ENCODE data around the gene CDCP1.

CDCP1 gene

DNA sequence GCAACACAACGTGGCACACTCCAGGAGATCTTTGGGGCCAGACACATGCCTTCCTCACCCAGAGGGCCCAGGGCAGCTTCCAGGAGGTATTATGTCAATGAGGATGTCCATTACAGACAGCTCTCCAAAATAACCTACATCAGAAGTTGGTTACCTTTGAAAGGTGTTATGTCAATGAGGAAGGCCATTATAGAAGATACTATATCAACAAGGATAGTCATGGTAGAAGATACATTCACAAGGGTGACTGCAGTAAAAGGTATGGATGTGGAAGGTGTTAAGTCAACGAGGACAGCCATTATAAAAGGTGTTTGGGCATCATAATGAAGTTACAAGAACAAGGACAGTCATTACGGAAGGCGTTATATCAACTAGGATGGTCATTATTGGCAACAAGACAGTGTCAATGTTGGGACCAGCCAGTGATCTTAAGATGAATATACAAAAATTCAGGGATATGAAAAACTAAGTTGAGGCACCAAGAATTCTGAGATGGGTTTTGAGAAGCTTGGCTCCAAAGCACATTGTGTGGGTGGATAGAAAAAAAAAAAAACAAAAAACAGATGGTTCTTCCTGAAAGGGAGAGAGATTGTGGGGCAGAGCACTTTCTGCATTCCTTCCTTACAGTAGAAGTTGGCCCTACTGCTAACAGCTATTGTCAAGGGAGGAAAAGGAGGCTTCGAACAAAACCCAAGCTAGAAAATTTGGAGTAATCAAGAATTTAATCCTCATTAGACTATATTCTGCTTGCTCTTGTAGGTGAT is 11.2 kb downstream of the CDCP1 start:
- TF ChIP-seq GATA3 (IDR thresholded peaks at IDR 0.05; ENCODE audit: low read depth, low read length) = no peak
- TF ChIP-seq GATA2 (IDR thresholded peaks at IDR 0.05; ENCODE audit: low read depth, low read length) = no peak

DNA sequence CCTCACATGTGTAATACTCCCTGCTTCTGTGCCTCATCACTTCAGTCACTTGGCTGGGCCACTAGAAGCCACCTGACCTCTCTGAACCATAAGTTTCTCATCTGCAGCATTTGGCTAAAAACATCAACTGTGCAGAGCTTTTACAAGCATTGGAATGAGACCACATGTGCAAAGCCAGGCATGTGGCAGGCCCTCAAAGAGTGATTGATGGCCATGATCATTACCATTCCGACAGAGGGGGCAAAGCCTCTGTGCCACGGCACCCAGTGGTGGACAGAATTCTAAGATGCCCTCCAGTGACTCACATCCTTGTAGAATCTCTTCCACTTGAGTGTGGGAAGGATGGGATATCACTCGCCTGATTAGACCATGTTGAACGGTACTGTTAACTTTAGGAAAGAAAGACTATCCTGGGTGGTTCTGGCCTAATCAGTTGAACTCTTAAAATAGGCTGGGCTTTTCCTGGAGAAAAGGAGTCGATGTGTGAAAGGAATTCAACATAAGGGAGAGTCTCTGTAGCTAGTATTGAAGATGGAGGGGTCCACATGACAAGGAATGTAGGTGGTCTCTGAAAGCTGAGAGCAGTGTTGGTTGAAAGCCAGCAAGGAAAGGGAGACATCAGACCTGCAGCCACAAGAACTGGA is 13.5 kb downstream of the CDCP1 start:
- TF ChIP-seq GATA3 (IDR thresholded peaks at IDR 0.05; ENCODE audit: low read depth, low read length) (no peak), GATA2 (IDR thresholded peaks at IDR 0.05; ENCODE audit: low read depth, low read length) (no peak)

GRCh38 chr3:45131201-45131600 is 15.0 kb downstream of the CDCP1 start:
- TF ChIP-seq GATA3 (IDR thresholded peaks at IDR 0.05; ENCODE audit: low read depth, low read length) (no peak), GATA2 (IDR thresholded peaks at IDR 0.05; ENCODE audit: low read depth, low read length) (no peak)

DNA sequence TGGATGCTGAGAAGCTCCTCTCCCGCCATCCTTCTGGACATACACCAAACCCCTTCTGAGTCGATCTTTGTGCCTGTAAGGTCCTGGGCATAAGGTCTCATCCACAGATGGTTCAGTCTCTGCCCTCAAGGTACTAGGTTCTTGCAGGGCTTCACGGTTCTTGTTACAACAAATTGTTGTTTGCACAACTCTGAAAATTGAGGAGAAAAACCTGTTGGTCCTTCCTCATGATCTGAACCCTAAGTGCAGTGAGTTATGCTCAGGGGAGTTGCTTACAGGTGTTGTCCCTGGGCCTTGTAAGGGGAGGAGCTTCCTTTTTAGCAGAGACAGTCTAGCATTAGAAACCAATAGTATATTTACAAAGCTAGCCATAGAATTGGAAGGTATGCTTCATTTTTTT is 15.7 kb downstream of the CDCP1 start:
- no peak for TF ChIP-seq GATA3 (IDR thresholded peaks at IDR 0.05; ENCODE audit: low read depth, low read length)
- TF ChIP-seq GATA2 (IDR thresholded peaks at IDR 0.05; ENCODE audit: low read depth, low read length) = no peak

GRCh38 chr3:45128950-45129349 is 17.2 kb downstream of the CDCP1 start:
- TF ChIP-seq GATA3 (IDR thresholded peaks at IDR 0.05; ENCODE audit: low read depth, low read length) (no peak), GATA2 (IDR thresholded peaks at IDR 0.05; ENCODE audit: low read depth, low read length) (no peak)

- TF ChIP-seq GATA2 (IDR thresholded peaks at IDR 0.05; ENCODE audit: low read depth, low read length) = no peak
- no peak for TF ChIP-seq GATA3 (IDR thresholded peaks at IDR 0.05; ENCODE audit: low read depth, low read length)
These were observed 18.9 kb downstream of the CDCP1 start for GRCh38 chr3:45127130-45127822.

- no peak for TF ChIP-seq GATA3 (IDR thresholded peaks at IDR 0.05; ENCODE audit: low read depth, low read length)
- no peak for TF ChIP-seq GATA2 (IDR thresholded peaks at IDR 0.05; ENCODE audit: low read depth, low read length)
These were observed 19.4 kb downstream of the CDCP1 start for GRCh38 chr3:45126730-45127129.

GRCh38 chr3:45125550-45126026 is 20.6 kb downstream of the CDCP1 start:
- TF ChIP-seq GATA2 (IDR thresholded peaks at IDR 0.05; ENCODE audit: low read depth, low read length) = no peak
- no peak for TF ChIP-seq GATA3 (IDR thresholded peaks at IDR 0.05; ENCODE audit: low read depth, low read length)

DNA sequence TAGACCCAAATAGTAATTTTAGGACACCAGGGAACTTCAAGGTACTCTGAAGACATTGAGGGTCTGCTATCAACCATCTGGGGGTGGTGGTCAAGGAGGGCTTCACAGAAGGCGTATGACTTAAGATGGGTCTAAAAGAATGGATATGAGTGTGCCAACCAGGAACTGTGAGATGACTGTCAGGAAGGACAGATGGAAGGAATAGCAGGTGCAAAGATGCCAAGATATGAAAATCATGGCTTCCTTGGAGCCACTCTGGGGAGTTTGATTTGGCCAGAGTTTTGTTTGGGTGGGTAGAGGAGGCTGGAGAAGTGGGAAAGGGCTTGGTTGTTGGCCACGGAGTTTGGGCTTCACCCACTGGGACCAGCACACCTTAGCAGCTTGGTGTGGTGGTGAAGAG is 21.2 kb downstream of the CDCP1 start:
- TF ChIP-seq GATA2 (IDR thresholded peaks at IDR 0.05; ENCODE audit: low read depth, low read length) (no peak), GATA3 (IDR thresholded peaks at IDR 0.05; ENCODE audit: low read depth, low read length) (no peak)

DNA sequence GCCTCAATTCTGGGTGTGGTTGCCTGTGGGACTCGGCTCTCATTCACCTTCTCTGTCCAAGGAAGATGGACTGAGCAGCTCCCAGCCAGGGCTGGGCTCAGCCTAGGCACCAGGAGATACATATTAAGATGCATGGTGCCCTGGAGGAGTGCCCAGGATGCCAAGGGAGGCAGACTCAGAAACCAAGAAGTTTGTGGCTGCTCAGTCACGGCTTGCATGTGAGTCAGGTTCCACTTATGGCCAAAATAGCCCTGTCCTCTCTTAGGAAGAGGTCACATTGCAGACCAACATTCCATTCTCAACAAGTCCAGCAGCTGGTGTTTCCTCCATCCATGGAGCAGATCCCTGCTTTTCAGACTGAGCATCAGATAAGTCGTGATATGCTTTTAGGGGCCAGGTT is 21.8 kb downstream of the CDCP1 start:
- TF ChIP-seq GATA2 (IDR thresholded peaks at IDR 0.05; ENCODE audit: low read depth, low read length) (no peak), GATA3 (IDR thresholded peaks at IDR 0.05; ENCODE audit: low read depth, low read length) (no peak)

DNA sequence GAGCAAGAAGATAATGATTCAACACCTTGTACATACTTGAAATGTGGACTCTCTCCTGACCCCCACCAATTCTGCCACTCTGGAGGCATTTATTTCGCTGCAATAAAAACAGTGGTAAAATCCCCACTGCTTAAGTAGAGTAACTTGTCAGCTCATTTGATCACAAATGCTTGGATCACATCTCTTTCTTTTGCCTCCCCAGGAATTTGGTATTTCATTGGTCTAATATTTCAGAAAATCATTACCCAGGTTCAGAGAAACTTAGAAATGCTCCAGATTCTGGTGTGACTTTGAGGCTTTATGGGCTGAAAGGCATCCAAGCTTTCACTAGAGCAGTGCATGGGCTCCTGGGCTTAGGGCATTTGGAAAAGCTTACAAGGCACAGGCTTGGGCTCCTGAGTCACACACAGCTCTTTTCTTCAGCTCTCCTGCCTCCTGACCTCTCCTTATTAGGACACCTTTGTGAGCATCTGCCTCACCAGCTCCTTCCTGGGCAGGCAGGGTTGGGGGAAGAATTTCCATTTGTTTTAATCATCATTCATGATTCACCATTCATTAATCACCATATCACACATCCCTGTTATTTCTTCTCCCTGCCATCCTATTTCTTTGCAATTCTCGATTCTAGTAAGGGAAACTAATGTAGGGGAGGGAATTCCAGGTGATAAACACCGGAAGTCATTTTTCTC is 22.5 kb downstream of the CDCP1 start:
- TF ChIP-seq GATA3 (IDR thresholded peaks at IDR 0.05; ENCODE audit: low read depth, low read length) (no peak), GATA2 (IDR thresholded peaks at IDR 0.05; ENCODE audit: low read depth, low read length) (no peak)

DNA sequence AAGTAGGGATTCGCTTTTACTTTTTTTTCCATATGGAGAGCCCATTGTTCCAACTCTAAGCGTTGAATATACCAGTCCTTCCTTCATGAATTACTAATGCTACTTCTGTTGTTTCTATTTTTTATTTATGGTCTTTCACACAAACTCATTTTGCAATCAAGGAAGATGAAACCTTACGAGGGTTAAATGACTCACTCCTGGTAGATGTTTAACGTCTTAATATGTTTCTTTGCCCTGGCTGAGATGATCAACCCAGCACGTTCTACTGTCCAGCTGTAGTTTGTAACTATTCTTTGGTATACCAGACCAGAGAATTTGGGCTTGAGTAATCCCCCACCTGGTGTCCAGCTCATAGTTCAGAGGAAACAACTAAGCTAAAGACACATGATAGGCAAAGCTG is 23.1 kb downstream of the CDCP1 start:
- TF ChIP-seq GATA3 (IDR thresholded peaks at IDR 0.05; ENCODE audit: low read depth, low read length) (no peak), GATA2 (IDR thresholded peaks at IDR 0.05; ENCODE audit: low read depth, low read length) (no peak)

- no peak for TF ChIP-seq GATA3 (IDR thresholded peaks at IDR 0.05; ENCODE audit: low read depth, low read length)
- TF ChIP-seq GATA2 (IDR thresholded peaks at IDR 0.05; ENCODE audit: low read depth, low read length) = no peak
These were observed 25.6 kb downstream of the CDCP1 start for GRCh38 chr3:45120359-45121158.

Data from SH-SY5Y (cell line).